ENCODE results near the gene CUEDC1.

The CUEDC1 gene

DNA sequence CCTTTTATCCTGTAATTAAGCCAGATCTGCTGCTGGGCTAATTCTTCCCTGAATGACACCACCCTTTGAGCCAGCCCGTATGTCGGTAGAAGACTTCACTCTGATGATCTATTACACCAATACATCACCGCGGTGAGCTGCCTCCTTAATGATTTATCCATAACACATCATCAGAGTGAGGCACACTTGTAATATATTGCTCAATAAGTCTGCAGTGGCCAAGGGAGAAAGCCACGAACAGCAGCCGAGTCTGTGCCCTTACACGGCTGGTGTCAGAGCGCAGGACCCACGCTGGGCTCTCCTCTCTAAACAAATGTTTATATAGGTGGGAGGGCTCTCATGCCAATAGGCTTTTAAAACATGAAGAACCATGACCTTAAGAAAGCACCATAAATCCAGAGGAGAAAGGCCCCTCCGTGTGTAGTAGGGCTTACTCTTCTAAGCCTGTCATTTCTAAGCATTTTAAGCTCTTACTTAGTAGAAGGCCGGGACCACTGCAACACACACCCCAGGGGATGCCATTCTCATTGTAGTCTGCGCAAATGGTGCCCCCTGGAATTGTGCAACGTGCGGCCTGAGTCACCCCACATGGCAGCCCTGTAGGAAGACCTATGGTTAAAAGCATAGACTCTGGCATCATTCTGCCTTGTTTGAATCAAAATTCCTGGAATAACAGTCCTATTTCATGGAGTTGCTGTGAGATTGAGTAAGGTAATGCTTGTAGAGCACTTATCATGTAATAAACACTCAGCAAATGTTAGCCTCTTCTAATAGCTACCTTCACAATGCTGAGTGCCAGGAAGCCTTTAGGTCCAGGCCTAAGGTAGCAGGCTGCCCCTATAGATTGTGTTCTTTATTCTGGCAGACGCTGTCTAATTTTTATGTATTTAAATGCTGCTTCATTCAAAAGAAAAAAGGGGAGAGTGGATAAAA is 131.5 kb downstream of the CUEDC1 start:
- no peak for DNase-seq

DNA sequence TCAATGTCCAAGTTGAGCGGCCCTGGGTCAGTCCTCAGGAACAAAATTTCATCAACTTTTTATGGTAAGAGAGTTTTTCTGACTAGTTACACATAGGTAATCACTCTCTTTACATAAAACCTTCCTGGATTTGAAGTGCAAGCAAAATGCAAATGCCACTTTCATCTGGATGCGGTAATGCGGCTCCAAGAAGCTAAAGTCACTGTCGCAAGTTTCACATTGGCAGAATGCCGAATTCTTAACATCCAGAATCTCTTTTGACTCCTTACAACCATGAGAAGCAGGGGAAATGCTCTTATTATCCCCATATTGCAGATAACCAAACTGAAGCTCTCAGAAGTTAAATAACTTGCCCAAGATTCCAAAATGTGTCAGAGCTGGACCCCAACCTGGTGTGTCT is 135.3 kb downstream of the CUEDC1 start:
- DNase-seq: no peak

DNA sequence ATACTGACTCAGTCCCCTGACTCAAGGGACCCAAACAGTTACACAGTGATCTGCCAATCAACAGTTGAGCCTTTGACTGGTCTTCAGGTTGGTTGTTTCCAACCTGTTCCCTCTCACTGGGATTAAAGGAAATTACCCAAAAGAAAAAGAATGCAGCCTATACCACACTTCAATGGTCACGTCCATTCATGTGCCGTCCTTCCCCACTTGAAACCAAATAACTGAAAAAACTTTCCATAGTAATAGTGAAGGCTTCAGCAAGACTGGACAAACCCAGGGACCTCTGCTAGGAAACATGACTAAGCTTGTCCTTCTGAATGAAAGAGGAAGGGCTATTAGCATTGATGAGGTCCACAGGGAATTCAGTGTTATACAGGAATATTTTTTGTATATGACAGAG is 135.9 kb downstream of the CUEDC1 start:
- DNase-seq: no peak

DNA sequence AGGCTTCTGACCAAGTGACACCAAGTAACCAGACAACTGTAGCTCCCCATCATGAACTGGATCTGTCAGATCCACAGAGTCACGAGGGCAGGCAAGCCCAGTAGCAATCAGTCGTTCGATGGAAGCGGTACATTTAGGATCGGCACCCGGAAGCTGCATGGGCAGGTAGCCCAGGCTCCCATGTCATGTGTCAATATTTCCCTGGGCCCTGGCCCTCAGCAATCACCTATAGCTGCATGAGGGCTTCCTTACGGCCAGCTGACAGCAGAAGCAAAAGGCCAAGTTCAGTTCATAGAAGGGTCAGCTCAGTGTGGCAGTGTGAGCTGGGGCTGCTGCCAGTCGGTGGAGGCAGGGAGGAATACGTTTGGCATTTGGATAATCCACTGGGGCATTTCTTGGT is 137.1 kb downstream of the CUEDC1 start:
- DNase-seq: no peak

DNA sequence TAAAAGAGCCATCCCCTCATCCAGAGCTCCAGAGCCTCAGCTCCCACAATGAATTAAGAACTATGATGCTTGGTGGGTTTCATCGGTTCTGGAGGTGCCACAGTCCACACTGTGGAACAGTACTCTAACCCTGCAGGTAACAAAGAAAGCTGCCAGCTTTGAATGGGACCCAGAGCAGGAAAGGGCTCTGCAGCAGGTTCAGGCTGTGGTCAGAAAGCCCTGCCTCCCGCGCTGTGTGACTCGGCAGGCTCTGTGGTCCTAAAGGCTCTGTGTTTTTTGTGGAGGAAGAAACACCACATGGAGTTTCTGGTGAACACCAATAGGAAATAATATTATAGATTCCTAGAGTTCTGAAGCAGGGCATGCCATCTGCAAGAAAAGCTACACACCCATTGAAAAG is 137.9 kb downstream of the CUEDC1 start:
- no peak for DNase-seq

GRCh38 chr17:57814421-57814820 is 140.8 kb downstream of the CUEDC1 start:
- no peak for DNase-seq

DNA sequence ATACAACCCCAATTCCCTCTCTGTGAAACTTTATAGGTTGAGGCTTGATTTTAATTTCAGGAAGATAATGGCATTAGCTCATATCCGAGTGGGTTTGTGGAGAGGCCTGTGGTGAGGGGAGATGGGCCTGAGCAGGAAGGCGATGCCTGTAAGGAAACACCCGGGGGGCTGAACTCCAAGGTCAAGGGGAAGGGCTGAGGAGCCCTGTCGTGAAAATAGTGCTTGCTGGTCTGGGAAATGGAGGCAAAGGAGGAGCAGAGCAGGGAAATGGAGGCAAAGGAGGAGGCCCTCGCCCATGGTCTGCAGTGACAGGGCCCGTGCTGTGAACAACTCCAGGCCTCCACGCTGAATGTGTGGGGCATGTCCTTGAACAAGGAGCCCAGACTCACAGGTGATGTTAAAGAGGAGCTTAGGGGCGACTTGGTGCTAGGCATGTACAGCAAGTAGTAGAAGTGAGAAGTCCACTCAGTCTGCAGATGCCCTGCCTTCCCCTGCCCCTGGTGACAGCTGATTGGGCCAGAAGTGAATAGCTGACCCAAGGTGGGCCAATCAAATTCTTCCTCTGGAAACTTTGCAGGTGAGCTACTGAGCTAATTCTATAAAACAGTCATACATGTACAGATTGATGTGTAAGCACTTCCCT is 143.5 kb downstream of the CUEDC1 start:
- no peak for DNase-seq
